ENCODE results near the gene MARCHF2. TPM values are rescaled to one million over a fixed set of nuclear protein-coding genes. Genes with fewer than 3 reads are reported as not detected.

MARCHF2 gene
- polyA plus RNA-seq, 1 donor from 2014 or later, result 67.9 TPM

- Histone ChIP-seq H3K4me2 (ENCODE audit: low read length) (no peak overlapping the region), H3K27me3 (ENCODE audit: insufficient read depth, low read depth, low read length) (no peaks in the 10 kb centered on the region), H3K4me3 (ENCODE audit: low read length) (no peak overlapping the region), H3K9ac (ENCODE audit: low read length) (no peak overlapping the region), H3K79me2 (replicated peaks; ENCODE audit: insufficient read depth, low read length) (peaks cover 3% of the 10 kb centered on the region), H3K9me3 (ENCODE audit: low read length) (no peaks in the 10 kb centered on the region), H3K27ac (ENCODE audit: low read length) (no peak overlapping the region), H4K20me1 (ENCODE audit: insufficient read depth) (no peaks in the 10 kb centered on the region), H3K9me2 (ENCODE audit: insufficient read depth, low read length) (no peaks in the 10 kb centered on the region), H3K36me3 (ENCODE audit: insufficient read depth, low read length) (peaks cover 12% of the 10 kb centered on the region), H2AFZ (ENCODE audit: low read depth, low read length) (no peak overlapping the region), H3F3A (ENCODE audit: insufficient read depth, low read length, poor library complexity, severe bottlenecking) (no peaks in the 10 kb centered on the region)
- TF ChIP-seq EP300 (conservative IDR thresholded peaks at IDR 0.05; ENCODE audit: poor library complexity, severe bottlenecking) (no peak), EZH2 (IDR thresholded peaks at IDR 0.05; ENCODE audit: borderline replicate concordance, insufficient read depth, low read length, poor library complexity, severe bottlenecking) (no peak), SMC3 (conservative IDR thresholded peaks at IDR 0.05; ENCODE audit: poor library complexity) (no peak), CTCF (IDR thresholded peaks at IDR 0.05; ENCODE audit: poor library complexity, severe bottlenecking) (no peak), POLR2AphosphoS5 (IDR thresholded peaks at IDR 0.05) (no peak), REST (IDR thresholded peaks at IDR 0.05; ENCODE audit: borderline replicate concordance) (no peak), RAD21 (conservative IDR thresholded peaks at IDR 0.05) (no peak), TAF1 (IDR thresholded peaks at IDR 0.05; ENCODE audit: low read depth) (no peak), MXI1 (conservative IDR thresholded peaks at IDR 0.05; ENCODE audit: poor library complexity, severe bottlenecking) (no peak)
Observed at GRCh38 chr19:8488365-8488764, 75.3 kb downstream of the MARCHF2 start.

Small RNAs within 50 kb of the gene (small RNA-seq; reads per million reads assigned to genes)
- 0.08 to 2.2 (median 1.2) reads per million in 3 experiments for gene MIR4999

Other genes with a start within 250 kb of the MARCHF2 start
- 55.5 and 59.3 TPM in 2 replicates for gene CERS4, start 203.9 kb upstream of the MARCHF2 start, polyA plus RNA-seq
- gene CD320, start 104.9 kb upstream of the MARCHF2 start, polyA plus RNA-seq, result 89.6 and 98.2 TPM in 2 replicates
- gene NDUFA7, start 91.9 kb upstream of the MARCHF2 start, polyA plus RNA-seq, result 37.3 and 48.0 TPM in 2 replicates
- 192 and 196 TPM in 2 replicates for gene RPS28, start 91.8 kb upstream of the MARCHF2 start, polyA plus RNA-seq
- 1.0 and 2.8 TPM in 2 replicates for gene KANK3, start 70.0 kb upstream of the MARCHF2 start, polyA plus RNA-seq
- not detected in 2 replicates for gene ANGPTL4, start 49.1 kb upstream of the MARCHF2 start, polyA plus RNA-seq
- 71.1 and 84.2 TPM in 2 replicates for gene RAB11B, start 22.9 kb upstream of the MARCHF2 start, polyA plus RNA-seq
- 91.7 and 113 TPM in 2 replicates for gene HNRNPM, start 31.7 kb downstream of the MARCHF2 start, polyA plus RNA-seq
- 0.62 and 1.5 TPM in 2 replicates for gene PRAM1, start 89.3 kb downstream of the MARCHF2 start, polyA plus RNA-seq
- 3.4 and 13.4 TPM in 2 replicates for gene ZNF414, start 100.9 kb downstream of the MARCHF2 start, polyA plus RNA-seq
- 0.40 TPM in 2 replicates for gene MYO1F, start 164.1 kb downstream of the MARCHF2 start, polyA plus RNA-seq
- 99.4 and 143 TPM in 2 replicates for gene ADAMTS10, start 197.4 kb downstream of the MARCHF2 start, polyA plus RNA-seq
- gene NFILZ, start 217.3 kb downstream of the MARCHF2 start, polyA plus RNA-seq, result not detected in 2 replicates

Measured in neural cell (in vitro differentiated cells).